HCT116 (cell line): ENCODE measurements around the gene DPM2. TPM values are rescaled to one million over a fixed set of nuclear protein-coding genes. Genes with fewer than 3 reads are reported as not detected.

ENCODE experiments used
- ATAC-seq: fragments of 200-7000 bp; cut with Tn5 transposase; 2 replicates; pipeline ENCODE4 v1.9.1; 2020; ENCODE audit warnings: mild to moderate bottlenecking, moderate library complexity
- BruUV-seq: library from RNA; stranded (reverse); fragments of 400-500 nt; replicated peaks from 2 replicates; lab custom pipeline; 2021; lab: Mats Ljungman, UMichigan
- CTCF ChIA-PET: fragments of 300-600 bp; sonication (Branson Sonifier 250); formaldehyde crosslinking; loops from one replicate; lab custom pipeline; 2021; ENCODE audit warnings: antibody characterized with exemption; lab: Charles Lee
- POLR2A ChIA-PET: fragments of 300-600, 350-600 bp; sonication (Branson Sonifier 250); formaldehyde crosslinking; loops from one replicate; lab custom pipeline; 2021; ENCODE audit warnings: antibody characterized with exemption; lab: Charles Lee
- RAD21 ChIA-PET, 2 experiments: fragments of 300-600 bp; sonication (Branson Sonifier 250); formaldehyde crosslinking; loops; one replicate each; lab custom pipeline; 2023; ENCODE audit warnings: low total read pairs in 2 of 2; ENCODE audit not compliant: uncharacterized antibody in 2 of 2, unreplicated experiment in 2 of 2, low non-redundant PET in 1 of 2; lab: Charles Lee
- DNase-seq: peaks from one replicate; pipeline ENCODE4 v3.0.0-alpha.2; 2010; ENCODE audit warnings: low read depth, low spot score
- H2AFZ ChIP-seq: fragments of 200-600 bp; shearing (Covaris generic), sonication (generic); 2 replicates; pipeline ENCODE4 v1.6.1; 2017; ENCODE audit warnings: low read depth, mixed run types, mixed read lengths, antibody characterized with exemption, low read length; ENCODE audit not compliant: poor library complexity, severe bottlenecking
- H3K27ac ChIP-seq: 2 replicates; pipeline ENCODE4 v1.5.1; 2012; ENCODE audit warnings: low read depth, low read length
- H3K27me3 ChIP-seq: fragments of 200-600 bp; sonication (generic); 2 replicates; pipeline ENCODE4 v1.6.1; 2016; ENCODE audit warnings: mixed run types, low read length, mixed read lengths; ENCODE audit not compliant: insufficient read depth
- H3K36me3 ChIP-seq, 2 experiments: fragments of 200-500 bp in 1 of 2; fragments of 200-600 bp in 1 of 2; sonication (Bioruptor generic) in 1 of 2; sonication (generic) in 1 of 2; 2 replicates each; pipeline versions ENCODE4 v1.5.1 to v1.6.1; 2014 to 2016; ENCODE audit warnings: low read length in 2 of 2, inconsistent platforms in 1 of 2, mixed read lengths in 1 of 2, mixed run types in 1 of 2; ENCODE audit not compliant: insufficient read depth in 2 of 2, control insufficient read depth in 1 of 2
- H3K4me1 ChIP-seq, 2 experiments: fragments of 200-600 bp in 1 of 2; sonication (generic) in 1 of 2; 2 replicates each; pipeline versions ENCODE4 v1.5.1 to v1.6.1; 2012 to 2017; ENCODE audit warnings: low read length in 2 of 2, inconsistent platforms in 1 of 2, mild to moderate bottlenecking in 1 of 2, mixed read lengths in 1 of 2, mixed run types in 1 of 2, moderate library complexity in 1 of 2; ENCODE audit not compliant: insufficient read depth in 2 of 2, control insufficient read depth in 1 of 2
- H3K4me2 ChIP-seq: fragments of 200-600 bp; sonication (generic); 2 replicates; pipeline ENCODE4 v1.6.1; 2017; ENCODE audit warnings: mixed run types, low read length, mixed read lengths
- H3K4me3 ChIP-seq, 2 experiments: fragments of 200-600 bp in 1 of 2; sonication (generic) in 1 of 2; replicated peaks in 1 of 2; 2 replicates each; pipeline ENCODE4 v1.5.1; 2011 to 2016; ENCODE audit warnings: low read length in 2 of 2, control low read depth in 1 of 2, low read depth in 1 of 2, mild to moderate bottlenecking in 1 of 2, mixed read lengths in 1 of 2, mixed run types in 1 of 2
- H3K79me2 ChIP-seq: fragments of 200-600 bp; sonication (generic); 2 replicates; pipeline ENCODE4 v1.6.1; 2017; ENCODE audit warnings: mild to moderate bottlenecking, mixed run types, low read length, moderate library complexity, mixed read lengths; ENCODE audit not compliant: insufficient read depth
- H3K9ac ChIP-seq: fragments of 200-600 bp; sonication (generic); 2 replicates; pipeline ENCODE4 v1.6.1; 2016; ENCODE audit warnings: low read length, mixed read lengths
- H3K9me2 ChIP-seq: fragments of 200-600 bp; sonication (generic), shearing (Covaris generic); 2 replicates; pipeline ENCODE4 v1.6.1; 2017; ENCODE audit warnings: mixed run types, mild to moderate bottlenecking, moderate library complexity; ENCODE audit not compliant: insufficient read depth
- H3K9me3 ChIP-seq, 2 experiments: fragments of 200-500 bp in 1 of 2; fragments of 200-600 bp in 1 of 2; sonication (Bioruptor generic) in 1 of 2; sonication (generic) in 1 of 2; 2 replicates each; pipeline ENCODE4 v1.6.1; 2014 to 2017; ENCODE audit warnings: low read length in 2 of 2, mixed read lengths in 2 of 2, inconsistent platforms in 1 of 2, low read depth in 1 of 2, mild to moderate bottlenecking in 1 of 2, mixed run types in 1 of 2, moderate library complexity in 1 of 2; ENCODE audit not compliant: control insufficient read depth in 1 of 2, insufficient read depth in 1 of 2
- H4K20me1 ChIP-seq: fragments of 200-600 bp; sonication (generic), shearing (Covaris generic); 2 replicates; pipeline ENCODE4 v1.6.1; 2017; ENCODE audit warnings: mixed run types, mild to moderate bottlenecking, moderate library complexity; ENCODE audit not compliant: insufficient read depth
- CBX3 ChIP-seq: IDR thresholded peaks from 2 replicates; pipeline ENCODE4 v1.6.1; 2012; ENCODE audit warnings: low read depth
- CEBPB ChIP-seq: IDR thresholded peaks from 2 replicates; pipeline ENCODE4 v1.6.1; 2012; ENCODE audit warnings: low read depth
- EZH2 ChIP-seq: fragments of 200-600 bp; sonication (generic); IDR thresholded peaks from 2 replicates; pipeline ENCODE4 v1.6.1; 2017; ENCODE audit warnings: antibody characterized with exemption, mixed run types
- FOSL1 ChIP-seq: IDR thresholded peaks from 2 replicates; pipeline ENCODE4 v1.6.1; 2012; ENCODE audit warnings: low read depth
- POLR2A ChIP-seq: IDR thresholded peaks from 2 replicates; pipeline ENCODE4 v1.7.0; 2011; ENCODE audit warnings: borderline replicate concordance; ENCODE audit not compliant: insufficient read depth, insufficient read length; ENCODE audit errors: extremely low read depth
- POLR2AphosphoS5 ChIP-seq: IDR thresholded peaks from 2 replicates; pipeline ENCODE4 v1.6.1; 2011; ENCODE audit warnings: mild to moderate bottlenecking, low read depth, low read length, moderate library complexity
- RAD21 ChIP-seq: IDR thresholded peaks from 2 replicates; pipeline ENCODE4 v1.6.1; 2012; ENCODE audit warnings: low read depth, mild to moderate bottlenecking
- SIN3A ChIP-seq: IDR thresholded peaks from 2 replicates; pipeline ENCODE4 v1.6.1; 2012; ENCODE audit warnings: low read depth
- SP1 ChIP-seq: IDR thresholded peaks from 2 replicates; pipeline ENCODE4 v1.6.1; 2012; ENCODE audit warnings: low read depth
- SRF ChIP-seq: IDR thresholded peaks from 2 replicates; pipeline ENCODE4 v1.6.1; 2012; ENCODE audit warnings: low read depth
- TCF7L2 ChIP-seq: IDR thresholded peaks from 2 replicates; pipeline ENCODE4 v1.7.0; 2011; ENCODE audit warnings: borderline replicate concordance, inconsistent platforms; ENCODE audit not compliant: insufficient read depth, insufficient read length; ENCODE audit errors: extremely low read depth
- YY1 ChIP-seq: IDR thresholded peaks from 2 replicates; pipeline ENCODE4 v1.6.1; 2011; ENCODE audit warnings: low read length, low read depth, moderate library complexity, mild to moderate bottlenecking; ENCODE audit not compliant: insufficient replicate concordance; ENCODE audit errors: extremely low read depth
- ZFX ChIP-seq: fragments of 450-650 bp; IDR thresholded peaks from 2 replicates; pipeline ENCODE4 v1.6.1; 2017
- ZNF274 ChIP-seq: fragments of 200-500 bp; sonication (Bioruptor generic); IDR thresholded peaks from 2 replicates; pipeline ENCODE4 v1.6.1; 2014; ENCODE audit warnings: mild to moderate bottlenecking, low read depth, low read length, inconsistent platforms
- intact Hi-C: fragments of 100-400 bp; cut with micrococcal nuclease; formaldehyde crosslinking; loops from 2 replicates; pipeline ENCODE4 v1.10.0; 2022
- total RNA-seq: library from RNA; stranded (reverse); gene quantifications from one replicate; pipeline ENCODE4 v1.2.1, GENCODE V29; 2021; ENCODE audit not compliant: unreplicated experiment
- TF ChIP-seq, protein P1 (sequence below): IDR thresholded peaks from 2 replicates; pipeline ENCODE4 v1.6.1; 2011; ENCODE audit warnings: mild to moderate bottlenecking, low read length, moderate library complexity; ENCODE audit not compliant: insufficient replicate concordance; ENCODE audit errors: extremely low read depth
- TF ChIP-seq, protein P2 (sequence below): IDR thresholded peaks from 2 replicates; pipeline ENCODE4 v1.6.1; 2012; ENCODE audit warnings: low read depth
- TF ChIP-seq, protein P3 (sequence below), 3 experiments: fragments of 200-600 bp in 1 of 3; sonication (generic) in 1 of 3; IDR thresholded peaks in 2 of 3; conservative IDR thresholded peaks in 1 of 3; 2 replicates each; pipeline ENCODE4 v1.5.1; 2012 to 2017; ENCODE audit warnings: low read depth in 2 of 3, low read length in 2 of 3, antibody characterized with exemption in 1 of 3, borderline replicate concordance in 1 of 3, control low read depth in 1 of 3, mild to moderate bottlenecking in 1 of 3, mixed read lengths in 1 of 3, mixed run types in 1 of 3, moderate library complexity in 1 of 3; ENCODE audit not compliant: insufficient read depth in 1 of 3
- TF ChIP-seq, protein P4 (sequence below): IDR thresholded peaks from 2 replicates; pipeline ENCODE4 v1.6.1; 2012

DPM2 gene
- total RNA-seq, 1 experiment from 2014 or later = 54.6 TPM

DNA sequence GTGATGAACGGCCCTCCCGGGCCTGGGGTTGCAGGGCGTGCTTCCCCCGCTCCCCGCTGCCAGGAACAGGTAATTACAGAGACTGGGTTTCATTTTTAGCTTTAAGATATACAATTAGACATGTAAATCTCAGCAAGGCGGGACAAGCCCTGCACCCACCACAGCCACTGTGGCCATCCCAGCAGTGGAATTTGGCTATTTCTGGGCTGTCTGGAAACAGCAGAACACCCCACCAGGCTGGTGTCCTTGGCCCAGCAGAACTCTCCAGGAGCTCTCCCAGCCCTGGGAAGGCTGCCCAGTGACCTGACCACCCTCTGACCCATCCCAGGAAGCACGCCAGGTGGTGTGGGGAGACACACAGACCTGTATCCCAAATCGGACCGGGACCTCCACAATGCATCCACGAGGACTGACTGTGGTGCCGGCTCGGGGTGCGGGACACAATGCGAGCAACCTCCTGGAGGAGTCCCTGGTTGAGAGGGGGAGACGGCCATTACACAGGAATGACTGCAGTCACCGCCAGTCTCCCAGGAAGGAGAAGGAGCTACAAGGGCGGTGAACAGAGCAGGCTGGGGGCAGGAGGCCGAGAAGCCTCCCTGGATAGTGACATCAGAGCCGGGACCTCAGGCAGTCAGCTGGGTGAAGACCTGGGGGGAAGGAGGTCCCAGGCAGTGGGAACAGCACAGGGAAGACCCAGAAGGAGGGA lies 25.9 kb upstream of the DPM2 start:
- ATAC-seq = no peak
- ChIA-PET RAD21 (no interaction called here), POLR2A (no interaction called here), CTCF (interaction anchor here (0.6 to 1.1 kb wide), 2 partner anchors 20 to 457 kb away, joined by 3 read pairs; partner anchors contain the start of gene CERCAM)
- Histone ChIP-seq H3K4me2 (peak overlapping the region; percentile 32), H3K27ac (peak overlapping the region; percentile 32; the same call in 1 of the 2 replicates), H2AFZ (no peak overlapping the region), H3K9me3 (no peaks in the 10 kb centered on the region), H3K27me3 (no peaks in the 10 kb centered on the region), H3K36me3 (no peaks in the 10 kb centered on the region), H4K20me1 (no peaks in the 10 kb centered on the region), H3K9ac (0 out of 2 replicates have a peak overlapping the region, but pooled peaks have one; percentile 14), H3K4me3 (no peak overlapping the region), H3K9me2 (no peaks in the 10 kb centered on the region), H3K4me1 (peaks cover 78 to 83% of the 10 kb centered on the region in 2 experiments), H3K79me2 (peaks cover 96% of the 10 kb centered on the region)
- TF ChIP-seq POLR2A (no peak), CEBPB (no peak), ZNF274 (no peak), ZFX (no peak), SIN3A (no peak), EZH2 (no peak), SRF (no peak), SP1 (no peak), RAD21 (no peak), TCF7L2 (no peak), YY1 (no peak), CBX3 (no peak), POLR2AphosphoS5 (no peak), FOSL1 (no peak)
- TF ChIP-seq, protein P1, sequence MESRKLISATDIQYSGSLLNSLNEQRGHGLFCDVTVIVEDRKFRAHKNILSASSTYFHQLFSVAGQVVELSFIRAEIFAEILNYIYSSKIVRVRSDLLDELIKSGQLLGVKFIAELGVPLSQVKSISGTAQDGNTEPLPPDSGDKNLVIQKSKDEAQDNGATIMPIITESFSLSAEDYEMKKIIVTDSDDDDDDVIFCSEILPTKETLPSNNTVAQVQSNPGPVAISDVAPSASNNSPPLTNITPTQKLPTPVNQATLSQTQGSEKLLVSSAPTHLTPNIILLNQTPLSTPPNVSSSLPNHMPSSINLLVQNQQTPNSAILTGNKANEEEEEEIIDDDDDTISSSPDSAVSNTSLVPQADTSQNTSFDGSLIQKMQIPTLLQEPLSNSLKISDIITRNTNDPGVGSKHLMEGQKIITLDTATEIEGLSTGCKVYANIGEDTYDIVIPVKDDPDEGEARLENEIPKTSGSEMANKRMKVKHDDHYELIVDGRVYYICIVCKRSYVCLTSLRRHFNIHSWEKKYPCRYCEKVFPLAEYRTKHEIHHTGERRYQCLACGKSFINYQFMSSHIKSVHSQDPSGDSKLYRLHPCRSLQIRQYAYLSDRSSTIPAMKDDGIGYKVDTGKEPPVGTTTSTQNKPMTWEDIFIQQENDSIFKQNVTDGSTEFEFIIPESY = no peak
- TF ChIP-seq, protein P2, sequence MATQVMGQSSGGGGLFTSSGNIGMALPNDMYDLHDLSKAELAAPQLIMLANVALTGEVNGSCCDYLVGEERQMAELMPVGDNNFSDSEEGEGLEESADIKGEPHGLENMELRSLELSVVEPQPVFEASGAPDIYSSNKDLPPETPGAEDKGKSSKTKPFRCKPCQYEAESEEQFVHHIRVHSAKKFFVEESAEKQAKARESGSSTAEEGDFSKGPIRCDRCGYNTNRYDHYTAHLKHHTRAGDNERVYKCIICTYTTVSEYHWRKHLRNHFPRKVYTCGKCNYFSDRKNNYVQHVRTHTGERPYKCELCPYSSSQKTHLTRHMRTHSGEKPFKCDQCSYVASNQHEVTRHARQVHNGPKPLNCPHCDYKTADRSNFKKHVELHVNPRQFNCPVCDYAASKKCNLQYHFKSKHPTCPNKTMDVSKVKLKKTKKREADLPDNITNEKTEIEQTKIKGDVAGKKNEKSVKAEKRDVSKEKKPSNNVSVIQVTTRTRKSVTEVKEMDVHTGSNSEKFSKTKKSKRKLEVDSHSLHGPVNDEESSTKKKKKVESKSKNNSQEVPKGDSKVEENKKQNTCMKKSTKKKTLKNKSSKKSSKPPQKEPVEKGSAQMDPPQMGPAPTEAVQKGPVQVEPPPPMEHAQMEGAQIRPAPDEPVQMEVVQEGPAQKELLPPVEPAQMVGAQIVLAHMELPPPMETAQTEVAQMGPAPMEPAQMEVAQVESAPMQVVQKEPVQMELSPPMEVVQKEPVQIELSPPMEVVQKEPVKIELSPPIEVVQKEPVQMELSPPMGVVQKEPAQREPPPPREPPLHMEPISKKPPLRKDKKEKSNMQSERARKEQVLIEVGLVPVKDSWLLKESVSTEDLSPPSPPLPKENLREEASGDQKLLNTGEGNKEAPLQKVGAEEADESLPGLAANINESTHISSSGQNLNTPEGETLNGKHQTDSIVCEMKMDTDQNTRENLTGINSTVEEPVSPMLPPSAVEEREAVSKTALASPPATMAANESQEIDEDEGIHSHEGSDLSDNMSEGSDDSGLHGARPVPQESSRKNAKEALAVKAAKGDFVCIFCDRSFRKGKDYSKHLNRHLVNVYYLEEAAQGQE = no peak
- TF ChIP-seq, protein P3, sequence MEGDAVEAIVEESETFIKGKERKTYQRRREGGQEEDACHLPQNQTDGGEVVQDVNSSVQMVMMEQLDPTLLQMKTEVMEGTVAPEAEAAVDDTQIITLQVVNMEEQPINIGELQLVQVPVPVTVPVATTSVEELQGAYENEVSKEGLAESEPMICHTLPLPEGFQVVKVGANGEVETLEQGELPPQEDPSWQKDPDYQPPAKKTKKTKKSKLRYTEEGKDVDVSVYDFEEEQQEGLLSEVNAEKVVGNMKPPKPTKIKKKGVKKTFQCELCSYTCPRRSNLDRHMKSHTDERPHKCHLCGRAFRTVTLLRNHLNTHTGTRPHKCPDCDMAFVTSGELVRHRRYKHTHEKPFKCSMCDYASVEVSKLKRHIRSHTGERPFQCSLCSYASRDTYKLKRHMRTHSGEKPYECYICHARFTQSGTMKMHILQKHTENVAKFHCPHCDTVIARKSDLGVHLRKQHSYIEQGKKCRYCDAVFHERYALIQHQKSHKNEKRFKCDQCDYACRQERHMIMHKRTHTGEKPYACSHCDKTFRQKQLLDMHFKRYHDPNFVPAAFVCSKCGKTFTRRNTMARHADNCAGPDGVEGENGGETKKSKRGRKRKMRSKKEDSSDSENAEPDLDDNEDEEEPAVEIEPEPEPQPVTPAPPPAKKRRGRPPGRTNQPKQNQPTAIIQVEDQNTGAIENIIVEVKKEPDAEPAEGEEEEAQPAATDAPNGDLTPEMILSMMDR (IDR thresholded peaks at IDR 0.05 in 2 of 3, conservative IDR thresholded peaks at IDR 0.05 in 1 of 3; ENCODE audit: borderline replicate concordance in 1 of 3, insufficient read depth in 1 of 3, low read depth in 2 of 3, low read length in 2 of 3) = no peak
- TF ChIP-seq, protein P4, sequence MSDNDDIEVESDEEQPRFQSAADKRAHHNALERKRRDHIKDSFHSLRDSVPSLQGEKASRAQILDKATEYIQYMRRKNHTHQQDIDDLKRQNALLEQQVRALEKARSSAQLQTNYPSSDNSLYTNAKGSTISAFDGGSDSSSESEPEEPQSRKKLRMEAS = no peak
- intact Hi-C loops = no loop called here
- no peak for DNase-seq
- BruUV-seq = no TSS peak
